ENCODE data around the gene KRT13. TPM values are rescaled to one million over a fixed set of nuclear protein-coding genes. Genes with fewer than 3 reads are reported as not detected.

Gene KRT13
- total and polyA plus RNA-seq, 9 of the 15 experiments (the other 6 are each of a cell fraction or from before 2014, with no cell fraction given): 0.11 to 1.1 (median 0.24) TPM; not detected in 3

GRCh38 chr17:41483531-41483930 is 21.9 kb downstream of the KRT13 start:
- Histone ChIP-seq H3K4me2 (ENCODE audit: insufficient read depth, low read length) (no peak overlapping the region), H3K9ac (ENCODE audit: insufficient read depth in 1 of 2, low read depth in 2 of 2, low read length in 2 of 2) (no peak overlapping the region), H3K9me3 (replicated peaks; ENCODE audit: control insufficient read depth, insufficient read depth, low read depth, low read length) (no peaks in the 10 kb centered on the region), H3K27ac (ENCODE audit: extremely low read depth, low read depth, low read length) (no peak overlapping the region), H3K9me1 (ENCODE audit: control insufficient read depth, insufficient read depth, low read length) (no peaks in the 10 kb centered on the region), H3K79me2 (ENCODE audit: control insufficient read depth, insufficient read depth, low read length) (no peaks in the 10 kb centered on the region), H4K20me1 (replicated peaks; ENCODE audit: control insufficient read depth, insufficient read depth, low read length) (peaks cover 12% of the 10 kb centered on the region), H2AFZ (ENCODE audit: low read depth, low read length) (no peak overlapping the region), H3K4me1 (replicated peaks in 1 of 2; ENCODE audit: control insufficient read depth in 2 of 2, insufficient read depth in 2 of 2, low read length in 2 of 2) (peaks cover 9 to 19% of the 10 kb centered on the region in 2 experiments; a peak in 4 of 5 replicates), H3K4me3 (no peak overlapping the region), H3K36me3 (ENCODE audit: control insufficient read depth, insufficient read depth, low read length) (no peaks in the 10 kb centered on the region), H3K27me3 (ENCODE audit: control insufficient read depth in 2 of 2, insufficient read depth in 2 of 2, low read length in 2 of 2) (peaks cover 10 to 49% of the 10 kb centered on the region in 2 experiments; a peak in 4 of 5 replicates)
- no peak for ATAC-seq
- ChIA-PET POLR2A (interaction anchor here (2.3 kb wide), 1 partner anchor 66 kb away, joined by 6 read pairs; no protein-coding TSS in a partner anchor), CTCF (ENCODE audit: low intra/inter-chr PET ratio) (interaction anchor here (0.8 kb wide), 1 partner anchor 65 kb away, joined by 3 read pairs; no protein-coding TSS in a partner anchor)
- FAIRE-seq: no peak
- no TSS peak for BruUV-seq (replicated peaks)
- 13% methylated on average over 9 of the region's 9 CpGs for WGBS (ENCODE audit: insufficient coverage, low coverage, missing lambda C conversion rate)
- DNase-seq (ENCODE audit: extremely low read depth in 1 of 4, low spot score in 3 of 4): no peak
- in situ Hi-C loops (cut with MboI): no loop called here
- TF ChIP-seq POLR2AphosphoS2 (IDR thresholded peaks at IDR 0.05; ENCODE audit: low read length): no peak
- no peak for TF ChIP-seq CHD2 (IDR thresholded peaks at IDR 0.05; ENCODE audit: low read depth, low read length)
- no peak for TF ChIP-seq MCM7 (IDR thresholded peaks at IDR 0.05)
- no peak for TF ChIP-seq CREB3 (tag; conservative IDR thresholded peaks at IDR 0.05; ENCODE audit: low read depth)
- no peak for TF ChIP-seq OTX1 (CRISPR knock-in tag; IDR thresholded peaks at IDR 0.05)
- TF ChIP-seq KLF10 (CRISPR knock-in tag; IDR thresholded peaks at IDR 0.05): no peak
- no peak for TF ChIP-seq PPARD (CRISPR knock-in tag; IDR thresholded peaks at IDR 0.05)
- no peak for TF ChIP-seq ZNF324 (CRISPR knock-in tag; IDR thresholded peaks at IDR 0.05)
- TF ChIP-seq ZNF79 (CRISPR knock-in tag; IDR thresholded peaks at IDR 0.05; ENCODE audit: low read depth): no peak
- no peak for TF ChIP-seq NFATC3 (IDR thresholded peaks at IDR 0.05)
- no peak for TF ChIP-seq SP1 (CRISPR knock-in tag; IDR thresholded peaks at IDR 0.05)
- no peak for TF ChIP-seq POLR2AphosphoS5 (IDR thresholded peaks at IDR 0.05; ENCODE audit: control insufficient read depth, insufficient read depth, low read depth, low read length)
- no peak for TF ChIP-seq ETS2 (tag; IDR thresholded peaks at IDR 0.05; ENCODE audit: borderline replicate concordance, poor library complexity, severe bottlenecking)
- no peak for TF ChIP-seq NFIC (IDR thresholded peaks at IDR 0.05)
- TF ChIP-seq ZNF740 (CRISPR knock-in tag; IDR thresholded peaks at IDR 0.05): no peak
- TF ChIP-seq ZNF740 (tag; IDR thresholded peaks at IDR 0.05): no peak
- intact Hi-C loops (cut with micrococcal nuclease): loop anchor here (10.0 kb wide), 1 partner anchor 181 kb away; no protein-coding TSS in a partner anchor
